HCT116 (cell line): ENCODE results near the gene GPC5. TPM values are rescaled to one million over a fixed set of nuclear protein-coding genes. Genes with fewer than 3 reads are reported as not detected.

Source experiments
- ATAC-seq: fragments of 200-7000 bp; cut with Tn5 transposase; 2 replicates; pipeline ENCODE4 v1.9.1; 2020; ENCODE audit warnings: mild to moderate bottlenecking, moderate library complexity
- BruUV-seq: library from RNA; stranded (reverse); fragments of 400-500 nt; replicated peaks from 2 replicates; lab custom pipeline; 2021; lab: Mats Ljungman, UMichigan
- CTCF ChIA-PET: fragments of 300-600 bp; sonication (Branson Sonifier 250); formaldehyde crosslinking; loops from one replicate; lab custom pipeline; 2021; ENCODE audit warnings: antibody characterized with exemption; lab: Charles Lee
- POLR2A ChIA-PET: fragments of 300-600, 350-600 bp; sonication (Branson Sonifier 250); formaldehyde crosslinking; loops from one replicate; lab custom pipeline; 2021; ENCODE audit warnings: antibody characterized with exemption; lab: Charles Lee
- RAD21 ChIA-PET, 2 experiments: fragments of 300-600 bp; sonication (Branson Sonifier 250); formaldehyde crosslinking; loops; one replicate each; lab custom pipeline; 2023; ENCODE audit warnings: low total read pairs in 2 of 2; ENCODE audit not compliant: uncharacterized antibody in 2 of 2, unreplicated experiment in 2 of 2, low non-redundant PET in 1 of 2; lab: Charles Lee
- DNase-seq: peaks from one replicate; pipeline ENCODE4 v3.0.0-alpha.2; 2010; ENCODE audit warnings: low read depth, low spot score
- H2AFZ ChIP-seq: fragments of 200-600 bp; shearing (Covaris generic), sonication (generic); 2 replicates; pipeline ENCODE4 v1.6.1; 2017; ENCODE audit warnings: low read depth, mixed run types, mixed read lengths, antibody characterized with exemption, low read length; ENCODE audit not compliant: poor library complexity, severe bottlenecking
- H3K27ac ChIP-seq: 2 replicates; pipeline ENCODE4 v1.5.1; 2012; ENCODE audit warnings: low read depth, low read length
- H3K27me3 ChIP-seq: fragments of 200-600 bp; sonication (generic); 2 replicates; pipeline ENCODE4 v1.6.1; 2016; ENCODE audit warnings: mixed run types, low read length, mixed read lengths; ENCODE audit not compliant: insufficient read depth
- H3K36me3 ChIP-seq, 2 experiments: fragments of 200-500 bp in 1 of 2; fragments of 200-600 bp in 1 of 2; sonication (Bioruptor generic) in 1 of 2; sonication (generic) in 1 of 2; 2 replicates each; pipeline versions ENCODE4 v1.5.1 to v1.6.1; 2014 to 2016; ENCODE audit warnings: low read length in 2 of 2, inconsistent platforms in 1 of 2, mixed read lengths in 1 of 2, mixed run types in 1 of 2; ENCODE audit not compliant: insufficient read depth in 2 of 2, control insufficient read depth in 1 of 2
- H3K4me1 ChIP-seq, 2 experiments: fragments of 200-600 bp in 1 of 2; sonication (generic) in 1 of 2; 2 replicates each; pipeline versions ENCODE4 v1.5.1 to v1.6.1; 2012 to 2017; ENCODE audit warnings: low read length in 2 of 2, inconsistent platforms in 1 of 2, mild to moderate bottlenecking in 1 of 2, mixed read lengths in 1 of 2, mixed run types in 1 of 2, moderate library complexity in 1 of 2; ENCODE audit not compliant: insufficient read depth in 2 of 2, control insufficient read depth in 1 of 2
- H3K4me2 ChIP-seq: fragments of 200-600 bp; sonication (generic); 2 replicates; pipeline ENCODE4 v1.6.1; 2017; ENCODE audit warnings: mixed run types, low read length, mixed read lengths
- H3K4me3 ChIP-seq, 2 experiments: fragments of 200-600 bp in 1 of 2; sonication (generic) in 1 of 2; replicated peaks in 1 of 2; 2 replicates each; pipeline ENCODE4 v1.5.1; 2011 to 2016; ENCODE audit warnings: low read length in 2 of 2, control low read depth in 1 of 2, low read depth in 1 of 2, mild to moderate bottlenecking in 1 of 2, mixed read lengths in 1 of 2, mixed run types in 1 of 2
- H3K79me2 ChIP-seq: fragments of 200-600 bp; sonication (generic); 2 replicates; pipeline ENCODE4 v1.6.1; 2017; ENCODE audit warnings: mild to moderate bottlenecking, mixed run types, low read length, moderate library complexity, mixed read lengths; ENCODE audit not compliant: insufficient read depth
- H3K9ac ChIP-seq: fragments of 200-600 bp; sonication (generic); 2 replicates; pipeline ENCODE4 v1.6.1; 2016; ENCODE audit warnings: low read length, mixed read lengths
- H3K9me2 ChIP-seq: fragments of 200-600 bp; sonication (generic), shearing (Covaris generic); 2 replicates; pipeline ENCODE4 v1.6.1; 2017; ENCODE audit warnings: mixed run types, mild to moderate bottlenecking, moderate library complexity; ENCODE audit not compliant: insufficient read depth
- H3K9me3 ChIP-seq, 2 experiments: fragments of 200-500 bp in 1 of 2; fragments of 200-600 bp in 1 of 2; sonication (Bioruptor generic) in 1 of 2; sonication (generic) in 1 of 2; 2 replicates each; pipeline ENCODE4 v1.6.1; 2014 to 2017; ENCODE audit warnings: low read length in 2 of 2, mixed read lengths in 2 of 2, inconsistent platforms in 1 of 2, low read depth in 1 of 2, mild to moderate bottlenecking in 1 of 2, mixed run types in 1 of 2, moderate library complexity in 1 of 2; ENCODE audit not compliant: control insufficient read depth in 1 of 2, insufficient read depth in 1 of 2
- H4K20me1 ChIP-seq: fragments of 200-600 bp; sonication (generic), shearing (Covaris generic); 2 replicates; pipeline ENCODE4 v1.6.1; 2017; ENCODE audit warnings: mixed run types, mild to moderate bottlenecking, moderate library complexity; ENCODE audit not compliant: insufficient read depth
- CBX3 ChIP-seq: IDR thresholded peaks from 2 replicates; pipeline ENCODE4 v1.6.1; 2012; ENCODE audit warnings: low read depth
- CEBPB ChIP-seq: IDR thresholded peaks from 2 replicates; pipeline ENCODE4 v1.6.1; 2012; ENCODE audit warnings: low read depth
- CTCF ChIP-seq, 3 experiments: fragments of 200-600 bp in 1 of 3; sonication (generic) in 1 of 3; IDR thresholded peaks in 2 of 3; conservative IDR thresholded peaks in 1 of 3; 2 replicates each; pipeline ENCODE4 v1.5.1; 2012 to 2017; ENCODE audit warnings: low read depth in 2 of 3, low read length in 2 of 3, antibody characterized with exemption in 1 of 3, borderline replicate concordance in 1 of 3, control low read depth in 1 of 3, mild to moderate bottlenecking in 1 of 3, mixed read lengths in 1 of 3, mixed run types in 1 of 3, moderate library complexity in 1 of 3; ENCODE audit not compliant: insufficient read depth in 1 of 3
- EZH2 ChIP-seq: fragments of 200-600 bp; sonication (generic); IDR thresholded peaks from 2 replicates; pipeline ENCODE4 v1.6.1; 2017; ENCODE audit warnings: antibody characterized with exemption, mixed run types
- JUND ChIP-seq: IDR thresholded peaks from 2 replicates; pipeline ENCODE4 v1.6.1; 2012
- POLR2A ChIP-seq: IDR thresholded peaks from 2 replicates; pipeline ENCODE4 v1.7.0; 2011; ENCODE audit warnings: borderline replicate concordance; ENCODE audit not compliant: insufficient read depth, insufficient read length; ENCODE audit errors: extremely low read depth
- RAD21 ChIP-seq: IDR thresholded peaks from 2 replicates; pipeline ENCODE4 v1.6.1; 2012; ENCODE audit warnings: low read depth, mild to moderate bottlenecking
- REST ChIP-seq: IDR thresholded peaks from 2 replicates; pipeline ENCODE4 v1.6.1; 2012; ENCODE audit warnings: low read depth
- SIN3A ChIP-seq: IDR thresholded peaks from 2 replicates; pipeline ENCODE4 v1.6.1; 2012; ENCODE audit warnings: low read depth
- TCF7L2 ChIP-seq: IDR thresholded peaks from 2 replicates; pipeline ENCODE4 v1.7.0; 2011; ENCODE audit warnings: borderline replicate concordance, inconsistent platforms; ENCODE audit not compliant: insufficient read depth, insufficient read length; ENCODE audit errors: extremely low read depth
- ZNF274 ChIP-seq: fragments of 200-500 bp; sonication (Bioruptor generic); IDR thresholded peaks from 2 replicates; pipeline ENCODE4 v1.6.1; 2014; ENCODE audit warnings: mild to moderate bottlenecking, low read depth, low read length, inconsistent platforms
- intact Hi-C: fragments of 100-400 bp; cut with micrococcal nuclease; formaldehyde crosslinking; loops from 2 replicates; pipeline ENCODE4 v1.10.0; 2022
- total RNA-seq: library from RNA; stranded (reverse); gene quantifications from one replicate; pipeline ENCODE4 v1.2.1, GENCODE V29; 2021; ENCODE audit not compliant: unreplicated experiment
- TF ChIP-seq, protein P1 (sequence below): IDR thresholded peaks from 2 replicates; pipeline ENCODE4 v1.6.1; 2012

The GPC5 gene
- total RNA-seq, 1 experiment from 2014 or later: not detected

DNA sequence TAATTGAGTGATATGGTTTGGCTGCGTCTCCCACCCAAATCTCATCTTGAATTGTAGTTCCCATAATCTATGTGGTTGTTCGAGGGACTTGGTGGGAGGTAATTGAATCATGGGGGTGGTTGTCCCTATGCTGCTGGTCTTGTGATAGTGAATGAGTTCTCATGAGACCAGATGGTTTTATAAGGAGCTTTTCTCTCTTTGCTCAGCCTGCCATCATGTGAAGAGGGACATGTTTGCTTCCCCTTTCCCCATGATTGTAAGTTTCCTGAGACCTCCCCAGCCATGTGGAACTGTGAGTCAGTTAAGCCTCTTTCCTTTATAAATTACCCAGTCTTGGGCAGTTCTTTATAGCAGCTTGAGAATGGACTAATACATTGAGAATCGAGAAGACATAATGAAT, 480.1 kb downstream of the GPC5 start:
- no TSS peak for BruUV-seq
- ChIA-PET POLR2A (no interaction called here), CTCF (no interaction called here), RAD21 (no interaction called here)
- Histone ChIP-seq H3K27ac (no peak overlapping the region), H3K36me3 (no peaks in the 10 kb centered on the region), H3K9me2 (no peaks in the 10 kb centered on the region), H3K9ac (no peak overlapping the region), H2AFZ (no peak overlapping the region), H3K9me3 (peaks cover 0 to 4% of the 10 kb centered on the region in 2 experiments; a peak in 2 of 4 replicates), H3K79me2 (no peaks in the 10 kb centered on the region), H3K4me3 (no peak overlapping the region), H4K20me1 (no peaks in the 10 kb centered on the region), H3K4me2 (no peak overlapping the region), H3K4me1 (no peaks in the 10 kb centered on the region), H3K27me3 (no peaks in the 10 kb centered on the region)
- ATAC-seq: no peak
- no peak for DNase-seq
- TF ChIP-seq CBX3 (no peak), CTCF (IDR thresholded peaks at IDR 0.05 in 2 of 3, conservative IDR thresholded peaks at IDR 0.05 in 1 of 3; ENCODE audit: borderline replicate concordance in 1 of 3, insufficient read depth in 1 of 3, low read depth in 2 of 3, low read length in 2 of 3) (no peak), RAD21 (no peak), EZH2 (no peak), TCF7L2 (no peak), POLR2A (no peak), SIN3A (no peak)
- TF ChIP-seq, protein P1, sequence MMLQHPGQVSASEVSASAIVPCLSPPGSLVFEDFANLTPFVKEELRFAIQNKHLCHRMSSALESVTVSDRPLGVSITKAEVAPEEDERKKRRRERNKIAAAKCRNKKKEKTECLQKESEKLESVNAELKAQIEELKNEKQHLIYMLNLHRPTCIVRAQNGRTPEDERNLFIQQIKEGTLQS: no peak
- intact Hi-C loops: no loop called here

DNA sequence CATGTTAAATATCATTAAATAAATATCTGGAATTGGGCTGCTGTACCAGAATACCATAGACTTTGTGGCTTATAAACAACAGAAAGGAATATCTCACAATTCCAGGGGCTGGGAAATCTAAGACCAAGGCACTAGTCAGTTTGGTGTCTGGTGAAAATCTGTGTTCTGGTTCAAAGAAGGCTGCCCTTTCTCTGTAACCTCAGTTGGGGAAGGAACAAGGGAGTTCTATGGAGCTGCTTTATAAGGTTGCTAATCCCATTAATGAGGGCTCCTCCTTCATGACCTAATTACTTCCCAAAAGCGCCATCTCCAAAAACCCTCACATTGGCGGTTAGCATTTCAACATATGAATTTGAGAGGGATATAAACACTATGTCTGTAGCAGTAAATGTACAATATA, 480.9 kb downstream of the GPC5 start:
- TF ChIP-seq, protein P1: no peak
- no peak for TF ChIP-seq CEBPB
- TF ChIP-seq REST: no peak
- no peak for TF ChIP-seq JUND
- no peak for TF ChIP-seq ZNF274
- H3K4me3 ChIP-seq: no peak overlapping the region
- BruUV-seq: no TSS peak
- no peaks in the 10 kb centered on the region for H3K9me2 ChIP-seq
- CTCF ChIA-PET: no interaction called here
- no peaks in the 10 kb centered on the region for H3K36me3 ChIP-seq
- no peak overlapping the region for H3K4me2 ChIP-seq
- H3K4me1 ChIP-seq: no peaks in the 10 kb centered on the region
- no peak overlapping the region for H2AFZ ChIP-seq
- H3K27me3 ChIP-seq: no peaks in the 10 kb centered on the region
- no peaks in the 10 kb centered on the region for H4K20me1 ChIP-seq
- no peak for ATAC-seq
- POLR2A ChIA-PET: no interaction called here
- H3K27ac ChIP-seq: no peak overlapping the region
- H3K79me2 ChIP-seq: no peaks in the 10 kb centered on the region
- RAD21 ChIA-PET: no interaction called here
- intact Hi-C loops: no loop called here
- DNase-seq: no peak
- H3K9ac ChIP-seq: no peak overlapping the region
- H3K9me3 ChIP-seq: peaks cover 0 to 6% of the 10 kb centered on the region in 2 experiments; a peak in 2 of 4 replicates
